OCI-LY1 (cell line): ENCODE results near the gene CORO1C.

Experiments used
- CTCF ChIP-seq: fragments of 200-600 bp; sonication (generic), shearing (Covaris generic); IDR thresholded peaks from 2 replicates; pipeline ENCODE4 v1.5.1; 2017; ENCODE audit warnings: mild to moderate bottlenecking, antibody characterized with exemption, low read length, moderate library complexity, mixed read lengths
- EZH2 ChIP-seq: fragments of 200-600 bp; sonication (generic), shearing (Covaris generic); IDR thresholded peaks from 2 replicates; pipeline ENCODE4 v1.8.0; 2017; ENCODE audit warnings: borderline replicate concordance, mixed run types, mild to moderate bottlenecking, antibody characterized with exemption, low read length, moderate library complexity, mixed read lengths

- TF ChIP-seq CTCF (no peak), EZH2 (no peak)
Observed at GRCh38 chr12:108619369-108620160, 111.8 kb downstream of the CORO1C start.
